Measurements from ENCODE around the gene MILR1.

MILR1 gene

DNA sequence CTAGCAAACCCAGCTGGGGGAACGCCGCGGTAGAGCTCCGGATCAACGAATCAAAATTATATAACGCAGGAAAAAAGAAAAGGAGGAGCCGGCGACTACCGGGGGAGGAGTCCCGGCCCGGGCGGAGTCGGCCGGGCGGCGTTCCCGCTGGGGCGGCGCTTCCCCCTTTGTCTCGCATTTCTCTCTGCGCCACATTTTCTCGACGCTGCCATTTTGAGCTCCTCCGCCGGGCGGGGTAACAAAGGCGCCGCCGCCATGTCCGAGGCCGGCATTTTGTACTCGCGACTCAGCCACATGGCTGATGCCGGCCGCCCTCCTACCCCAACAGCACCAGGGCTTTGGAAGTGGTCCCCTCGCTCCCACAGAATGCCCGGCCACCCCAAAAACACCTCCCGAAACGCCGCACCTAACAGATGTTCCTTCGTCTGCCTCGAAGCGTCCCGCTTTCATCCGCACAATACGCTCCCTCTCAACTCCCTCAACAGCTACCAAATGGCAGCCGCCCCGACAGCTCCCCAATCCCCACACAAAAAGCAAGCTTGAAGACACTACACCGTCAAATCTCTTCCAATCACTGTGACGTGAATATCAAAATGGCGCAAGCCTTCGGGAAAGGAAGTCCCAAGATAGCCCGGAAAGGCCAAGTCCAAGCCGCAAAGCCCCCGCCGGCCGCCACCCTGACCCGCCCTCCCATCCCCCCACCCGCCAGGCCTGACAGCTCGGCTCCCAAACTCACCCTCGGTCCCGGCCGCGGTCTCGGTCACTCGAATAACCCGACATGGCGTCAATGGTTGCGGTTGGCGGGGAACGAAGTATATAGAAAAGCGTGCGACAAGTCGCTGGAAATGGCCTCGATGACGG is 56.7 kb downstream of the MILR1 start:
- Histone ChIP-seq H3K27ac (ENCODE audit: low read depth, low read length) (peak overlapping the region; percentile 95), H3K36me3 (ENCODE audit: low read length) (peaks cover 54% of the 10 kb centered on the region), H3K9me2 (replicated peaks; ENCODE audit: insufficient read depth, low read length) (no peaks in the 10 kb centered on the region), H3K9ac (ENCODE audit: low read length) (peak overlapping the region; percentile 100), H4K20me1 (ENCODE audit: low read depth, low read length) (peaks cover 55% of the 10 kb centered on the region), H2AFZ (ENCODE audit: low read depth, low read length, severe bottlenecking) (no peak overlapping the region), H3K4me2 (ENCODE audit: low read depth, low read length, poor library complexity, severe bottlenecking) (peak overlapping the region; percentile 86), H3K4me3 (ENCODE audit: insufficient read depth, low read length, poor library complexity, severe bottlenecking) (peak overlapping the region; percentile 100), H3K27me3 (ENCODE audit: low read length) (no peaks in the 10 kb centered on the region), H3K9me3 (ENCODE audit: insufficient read depth, low read length) (no peaks in the 10 kb centered on the region), H3F3A (ENCODE audit: insufficient read depth) (peaks cover 51% of the 10 kb centered on the region), H3K79me2 (ENCODE audit: insufficient read depth, low read length) (peaks cover 80% of the 10 kb centered on the region)
- TF ChIP-seq, protein P1, sequence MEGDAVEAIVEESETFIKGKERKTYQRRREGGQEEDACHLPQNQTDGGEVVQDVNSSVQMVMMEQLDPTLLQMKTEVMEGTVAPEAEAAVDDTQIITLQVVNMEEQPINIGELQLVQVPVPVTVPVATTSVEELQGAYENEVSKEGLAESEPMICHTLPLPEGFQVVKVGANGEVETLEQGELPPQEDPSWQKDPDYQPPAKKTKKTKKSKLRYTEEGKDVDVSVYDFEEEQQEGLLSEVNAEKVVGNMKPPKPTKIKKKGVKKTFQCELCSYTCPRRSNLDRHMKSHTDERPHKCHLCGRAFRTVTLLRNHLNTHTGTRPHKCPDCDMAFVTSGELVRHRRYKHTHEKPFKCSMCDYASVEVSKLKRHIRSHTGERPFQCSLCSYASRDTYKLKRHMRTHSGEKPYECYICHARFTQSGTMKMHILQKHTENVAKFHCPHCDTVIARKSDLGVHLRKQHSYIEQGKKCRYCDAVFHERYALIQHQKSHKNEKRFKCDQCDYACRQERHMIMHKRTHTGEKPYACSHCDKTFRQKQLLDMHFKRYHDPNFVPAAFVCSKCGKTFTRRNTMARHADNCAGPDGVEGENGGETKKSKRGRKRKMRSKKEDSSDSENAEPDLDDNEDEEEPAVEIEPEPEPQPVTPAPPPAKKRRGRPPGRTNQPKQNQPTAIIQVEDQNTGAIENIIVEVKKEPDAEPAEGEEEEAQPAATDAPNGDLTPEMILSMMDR (IDR thresholded peaks at IDR 0.05; ENCODE audit: insufficient read depth, low read length, poor library complexity, severe bottlenecking): no peak
- no peak for TF ChIP-seq EZH2phosphoT487 (conservative IDR thresholded peaks at IDR 0.05; ENCODE audit: low read length)

- Histone ChIP-seq H3K36me3 (ENCODE audit: low read length) (peaks cover 48% of the 10 kb centered on the region), H3K4me3 (ENCODE audit: insufficient read depth, low read length, poor library complexity, severe bottlenecking) (peak within 1 kb of the TSS; percentile 100), H3K4me2 (ENCODE audit: low read depth, low read length, poor library complexity, severe bottlenecking) (peak within 1 kb of the TSS; percentile 92), H3K79me2 (ENCODE audit: insufficient read depth, low read length) (peaks cover 74% of the 10 kb centered on the region), H3K27ac (ENCODE audit: low read depth, low read length) (peak within 1 kb of the TSS; percentile 95), H3K9me3 (ENCODE audit: insufficient read depth, low read length) (no peaks in the 10 kb centered on the region), H3F3A (ENCODE audit: insufficient read depth) (peaks cover 45% of the 10 kb centered on the region), H3K9ac (ENCODE audit: low read length) (peak within 1 kb of the TSS; percentile 100), H4K20me1 (ENCODE audit: low read depth, low read length) (peaks cover 49% of the 10 kb centered on the region), H3K9me2 (replicated peaks; ENCODE audit: insufficient read depth, low read length) (no peaks in the 10 kb centered on the region), H3K27me3 (ENCODE audit: low read length) (no peaks in the 10 kb centered on the region), H2AFZ (ENCODE audit: low read depth, low read length, severe bottlenecking) (peak within 1 kb of the TSS; percentile 76)
- TF ChIP-seq, protein P1 (IDR thresholded peaks at IDR 0.05; ENCODE audit: insufficient read depth, low read length, poor library complexity, severe bottlenecking): no peak
- TF ChIP-seq EZH2phosphoT487 (conservative IDR thresholded peaks at IDR 0.05; ENCODE audit: low read length): no peak
These were observed 57.3 kb downstream of the MILR1 start, which contains the start of gene DDX5 for GRCh38 chr17:64506201-64506575. DDX5 (minus strand) TSS chr17:64506289; CDS start chr17:64506119, 170 bp downstream.

GRCh38 chr17:64506576-64507412 is 57.9 kb downstream of the MILR1 start, which contains the start of gene CEP95:
CEP95 (plus strand) TSS chr17:64506977; CDS start chr17:64507098, 121 bp downstream.
- Histone ChIP-seq H4K20me1 (ENCODE audit: low read depth, low read length) (peaks cover 43% of the 10 kb centered on the region), H3K9me3 (ENCODE audit: insufficient read depth, low read length) (no peaks in the 10 kb centered on the region), H3K9ac (ENCODE audit: low read length) (peak within 1 kb of the TSS; percentile 100), H3F3A (ENCODE audit: insufficient read depth) (peaks cover 39% of the 10 kb centered on the region), H3K4me2 (ENCODE audit: low read depth, low read length, poor library complexity, severe bottlenecking) (peak within 1 kb of the TSS; percentile 92), H3K27ac (ENCODE audit: low read depth, low read length) (peak within 1 kb of the TSS; percentile 95), H3K79me2 (ENCODE audit: insufficient read depth, low read length) (peaks cover 72% of the 10 kb centered on the region), H2AFZ (ENCODE audit: low read depth, low read length, severe bottlenecking) (peak within 1 kb of the TSS; percentile 76), H3K4me3 (ENCODE audit: insufficient read depth, low read length, poor library complexity, severe bottlenecking) (peak within 1 kb of the TSS; percentile 100), H3K36me3 (ENCODE audit: low read length) (peaks cover 43% of the 10 kb centered on the region), H3K27me3 (ENCODE audit: low read length) (no peaks in the 10 kb centered on the region), H3K9me2 (replicated peaks; ENCODE audit: insufficient read depth, low read length) (no peaks in the 10 kb centered on the region)
- no peak for TF ChIP-seq EZH2phosphoT487 (conservative IDR thresholded peaks at IDR 0.05; ENCODE audit: low read length)
- TF ChIP-seq, protein P1 (IDR thresholded peaks at IDR 0.05; ENCODE audit: insufficient read depth, low read length, poor library complexity, severe bottlenecking): no peak

All from SU-DHL-6 (cell line).